ENCODE measurements around the gene STK36. TPM values are rescaled to one million over a fixed set of nuclear protein-coding genes. Genes with fewer than 3 reads are reported as not detected.

STK36 gene
- total and polyA plus RNA-seq, 4 donors: 18.0 to 70.6 (median 31.3) TPM

GRCh38 chr2:218722876-218723785 lies 51.2 kb downstream of the STK36 start:
- Histone ChIP-seq H3K27ac (ENCODE audit: low read depth in 1 of 2, low read length in 1 of 2) (no peak overlapping the region), H3K36me3 (ENCODE audit: control insufficient read depth in 4 of 4, insufficient read depth in 4 of 4, low read length in 4 of 4) (no peaks in the 10 kb centered on the region), H3K4me1 (ENCODE audit: control insufficient read depth in 5 of 5, insufficient read depth in 5 of 5, low read length in 5 of 5) (peaks cover 0 to 3% (median 0%) of the 10 kb centered on the region in 5 donors), H3K4me3 (no peak overlapping the region), H3K9ac (ENCODE audit: insufficient read depth in 1 of 2, low read length in 2 of 2) (no peak overlapping the region), H3K27me3 (ENCODE audit: control insufficient read depth in 3 of 3, insufficient read depth in 3 of 3, low read length in 2 of 3) (no peaks in the 10 kb centered on the region), H3K9me3 (ENCODE audit: control insufficient read depth in 4 of 4, insufficient read depth in 3 of 4, low read length in 3 of 4) (peaks cover 0 to 4% (median 0%) of the 10 kb centered on the region in 4 donors)
- 84 to 89% methylated on average over 1 of the region's 1 CpG for WGBS, 2 donors
- DNase-seq (no peak), ATAC-seq (ENCODE audit: insufficient read depth, low FRiP score) (no peak)
- TF ChIP-seq CTCF (IDR thresholded peaks at IDR 0.05; ENCODE audit: control extremely low read depth, extremely low read depth): no peak

- H3K27ac ChIP-seq (ENCODE audit: low read depth in 1 of 2, low read length in 1 of 2): no peak overlapping the region
- no peak overlapping the region for H3K4me3 ChIP-seq
- no peak for ATAC-seq (ENCODE audit: insufficient read depth, low FRiP score)
- H3K9ac ChIP-seq (ENCODE audit: insufficient read depth in 1 of 2, low read length in 2 of 2): no peak overlapping the region
- peaks cover 0 to 3% (median 0%) of the 10 kb centered on the region in 5 donors for H3K4me1 ChIP-seq (ENCODE audit: control insufficient read depth in 5 of 5, insufficient read depth in 5 of 5, low read length in 5 of 5)
- 96 to 97% methylated on average over 6 of the region's 6 CpGs for WGBS, 2 donors
- H3K36me3 ChIP-seq (ENCODE audit: control insufficient read depth in 4 of 4, insufficient read depth in 4 of 4, low read length in 4 of 4): peaks cover 0 to 6% (median 0%) of the 10 kb centered on the region in 4 donors
- no peak for TF ChIP-seq CTCF (IDR thresholded peaks at IDR 0.05; ENCODE audit: control extremely low read depth, extremely low read depth)
- no peak for DNase-seq
- no peaks in the 10 kb centered on the region for H3K27me3 ChIP-seq (ENCODE audit: control insufficient read depth in 3 of 3, insufficient read depth in 3 of 3, low read length in 2 of 3)
- H3K9me3 ChIP-seq (ENCODE audit: control insufficient read depth in 4 of 4, insufficient read depth in 3 of 4, low read length in 3 of 4): peaks cover 0 to 4% (median 0%) of the 10 kb centered on the region in 4 donors
These were observed 54.2 kb downstream of the STK36 start for GRCh38 chr2:218726004-218726574.

- ATAC-seq (ENCODE audit: insufficient read depth, low FRiP score): no peak
- H3K9me3 ChIP-seq (ENCODE audit: control insufficient read depth in 4 of 4, insufficient read depth in 3 of 4, low read length in 3 of 4): peaks cover 0 to 4% (median 0%) of the 10 kb centered on the region in 4 donors
- TF ChIP-seq CTCF (IDR thresholded peaks at IDR 0.05; ENCODE audit: control extremely low read depth, extremely low read depth): no peak
These were observed 55.7 kb downstream of the STK36 start for GRCh38 chr2:218727502-218728165.

More at GRCh38 chr2:218727502-218728165, 55.7 kb downstream of the STK36 start:
- WGBS, 2 donors: 97 to 98% methylated on average over 6 of the region's 6 CpGs
- Histone ChIP-seq H3K9ac (ENCODE audit: insufficient read depth in 1 of 2, low read length in 2 of 2) (no peak overlapping the region), H3K4me3 (no peak overlapping the region), H3K4me1 (ENCODE audit: control insufficient read depth in 5 of 5, insufficient read depth in 5 of 5, low read length in 5 of 5) (peaks cover 0 to 6% (median 5%) of the 10 kb centered on the region in 5 donors), H3K36me3 (ENCODE audit: control insufficient read depth in 4 of 4, insufficient read depth in 4 of 4, low read length in 4 of 4) (peaks cover 0 to 8% (median 0%) of the 10 kb centered on the region in 4 donors), H3K27ac (ENCODE audit: low read depth in 1 of 2, low read length in 1 of 2) (no peak overlapping the region), H3K27me3 (ENCODE audit: control insufficient read depth in 3 of 3, insufficient read depth in 3 of 3, low read length in 2 of 3) (no peaks in the 10 kb centered on the region)
- no peak for DNase-seq

Data from lung (tissue), 12 donors.